Activated T-cell treated with anti-CD3 and anti-CD28 coated beads for 4 hours (primary cell): ENCODE measurements around the gene GRPEL1.

Experiments
- DNase-seq: peaks from one replicate; pipeline ENCODE4 v3.0.0-alpha.2; 2020

GRPEL1 gene

DNA sequence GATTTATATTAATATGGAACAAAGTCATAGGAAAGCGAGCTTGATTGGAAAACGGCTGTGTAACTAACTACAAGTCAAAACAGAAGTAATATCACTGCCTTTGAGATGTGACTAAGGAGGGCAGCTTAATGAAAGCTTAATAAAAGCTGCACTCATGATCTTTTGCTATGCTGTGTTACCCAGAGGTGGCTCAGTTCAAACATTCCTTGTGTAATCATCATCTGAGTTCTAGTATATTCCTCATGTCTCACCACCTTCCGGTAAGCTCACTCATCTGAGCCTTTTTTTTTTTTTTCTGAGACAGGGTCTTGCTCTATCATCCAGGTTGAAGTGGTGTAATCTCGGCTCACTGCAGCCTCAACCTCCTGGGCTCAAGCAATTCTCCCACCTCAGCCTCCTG, 5.0 kb downstream of the GRPEL1 start:
- no peak for DNase-seq

- DNase-seq, result no peak
These were observed 6.0 kb downstream of the GRPEL1 start for GRCh38 chr4:7061815-7062214.

DNA sequence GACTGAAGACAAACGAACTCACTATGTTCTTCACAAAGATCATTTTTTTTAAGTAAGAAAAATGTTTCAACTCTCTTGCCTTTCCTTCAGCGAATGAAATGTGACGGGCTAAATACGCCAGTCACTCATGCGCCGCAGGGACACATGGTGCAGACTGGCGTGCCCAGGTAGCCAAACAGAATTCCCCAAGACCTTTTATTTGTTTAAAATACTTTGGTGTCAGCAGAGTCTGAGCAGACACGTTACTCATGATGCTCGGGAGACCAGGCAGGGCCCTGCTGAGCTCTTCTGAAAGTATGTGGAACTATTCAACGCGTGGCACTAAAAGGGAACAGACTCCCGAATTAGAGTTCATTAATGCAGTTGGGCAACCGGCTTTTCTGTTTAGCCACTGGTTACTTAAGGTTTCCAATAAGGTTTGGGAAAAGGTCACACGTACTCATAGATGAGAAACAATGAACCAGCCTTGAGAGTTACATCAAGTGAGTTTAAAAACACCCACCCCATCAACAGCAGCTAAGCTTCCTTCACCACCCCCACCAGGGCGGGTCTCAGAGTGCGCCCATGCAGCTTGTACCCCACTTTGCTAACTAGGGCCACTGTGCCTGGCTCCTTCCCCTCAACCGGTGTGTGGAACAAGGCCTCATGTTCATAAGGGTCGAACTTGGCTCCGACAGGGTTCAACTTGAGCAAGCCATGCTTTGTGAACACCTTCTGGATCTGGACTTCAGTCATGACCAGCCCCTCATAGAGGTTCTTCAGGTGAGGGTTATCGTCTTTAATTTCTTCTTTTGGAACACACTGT, 7.3 kb downstream of the GRPEL1 start:
- DNase-seq, result no peak

DNA sequence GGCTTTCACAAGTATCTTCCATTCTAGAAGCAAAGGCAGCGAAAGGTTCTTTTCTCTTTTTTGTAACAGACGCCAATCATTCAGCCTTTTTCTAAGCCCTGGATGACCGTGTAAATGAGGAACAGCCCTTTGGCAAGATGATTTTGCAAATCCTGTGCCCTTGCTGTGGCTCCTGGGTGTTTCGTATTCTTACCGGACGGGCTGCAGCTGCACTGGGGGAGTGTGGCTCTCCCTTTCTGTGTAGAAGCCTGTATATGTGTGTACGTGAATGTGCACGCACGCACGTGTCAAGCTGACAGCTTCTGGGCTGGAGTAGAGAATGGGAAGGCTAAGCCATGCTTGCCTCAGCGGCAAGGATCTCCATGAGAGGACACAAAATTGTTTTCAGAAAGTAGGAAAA, 8.2 kb downstream of the GRPEL1 start:
- DNase-seq, result no peak

DNA sequence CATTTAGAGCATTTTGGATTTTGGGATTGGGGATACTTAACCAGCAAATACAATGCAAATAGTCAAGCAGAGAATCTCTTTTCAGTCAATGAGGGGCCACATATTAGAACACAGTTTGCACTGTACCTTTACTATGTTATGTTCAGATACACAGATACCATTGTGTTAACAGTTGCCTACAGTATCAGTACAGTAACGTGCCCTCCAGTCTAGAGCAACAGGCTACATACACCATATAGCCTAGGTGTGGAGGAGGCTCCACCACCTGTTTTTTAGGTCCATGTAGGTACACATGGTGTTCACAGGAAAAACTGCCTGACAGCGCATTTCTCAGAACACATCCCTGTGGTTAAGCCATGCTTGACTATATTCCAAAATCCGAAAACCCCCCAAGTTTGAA, 9.1 kb downstream of the GRPEL1 start:
- DNase-seq, result no peak

- no peak for DNase-seq
These were observed 11.9 kb downstream of the GRPEL1 start for GRCh38 chr4:7055990-7056325.

- no peak for DNase-seq
These were observed 12.5 kb downstream of the GRPEL1 start for GRCh38 chr4:7055111-7055989.

GRCh38 chr4:7054106-7054880, 13.6 kb downstream of the GRPEL1 start:
- DNase-seq, result no peak

GRCh38 chr4:7052923-7053715, 14.7 kb downstream of the GRPEL1 start:
- no peak for DNase-seq

DNA sequence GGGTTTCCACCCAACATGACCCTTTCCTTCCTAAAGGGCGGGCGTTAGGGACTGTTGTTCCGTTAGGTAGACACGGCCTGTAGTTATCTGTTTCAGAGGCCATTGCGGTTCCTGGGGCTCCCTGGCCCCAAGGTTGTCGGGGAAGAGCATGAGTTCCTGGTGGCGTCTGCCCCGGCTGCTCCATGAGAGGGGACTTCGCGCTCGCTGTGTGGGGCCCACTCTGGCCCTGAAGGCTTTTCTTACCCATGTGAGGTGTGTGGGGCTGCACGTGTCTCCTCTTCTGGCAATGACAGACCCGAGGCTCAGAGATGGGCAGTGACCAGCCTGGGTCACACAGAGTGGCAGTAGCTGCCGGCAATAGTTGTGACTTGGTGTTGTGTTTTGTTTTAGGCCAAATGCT, 15.6 kb downstream of the GRPEL1 start:
- no peak for DNase-seq

- no peak for DNase-seq
These were observed 16.0 kb downstream of the GRPEL1 start for GRCh38 chr4:7051905-7052304.

GRCh38 chr4:7051144-7051495, 16.7 kb downstream of the GRPEL1 start:
- no peak for DNase-seq

DNA sequence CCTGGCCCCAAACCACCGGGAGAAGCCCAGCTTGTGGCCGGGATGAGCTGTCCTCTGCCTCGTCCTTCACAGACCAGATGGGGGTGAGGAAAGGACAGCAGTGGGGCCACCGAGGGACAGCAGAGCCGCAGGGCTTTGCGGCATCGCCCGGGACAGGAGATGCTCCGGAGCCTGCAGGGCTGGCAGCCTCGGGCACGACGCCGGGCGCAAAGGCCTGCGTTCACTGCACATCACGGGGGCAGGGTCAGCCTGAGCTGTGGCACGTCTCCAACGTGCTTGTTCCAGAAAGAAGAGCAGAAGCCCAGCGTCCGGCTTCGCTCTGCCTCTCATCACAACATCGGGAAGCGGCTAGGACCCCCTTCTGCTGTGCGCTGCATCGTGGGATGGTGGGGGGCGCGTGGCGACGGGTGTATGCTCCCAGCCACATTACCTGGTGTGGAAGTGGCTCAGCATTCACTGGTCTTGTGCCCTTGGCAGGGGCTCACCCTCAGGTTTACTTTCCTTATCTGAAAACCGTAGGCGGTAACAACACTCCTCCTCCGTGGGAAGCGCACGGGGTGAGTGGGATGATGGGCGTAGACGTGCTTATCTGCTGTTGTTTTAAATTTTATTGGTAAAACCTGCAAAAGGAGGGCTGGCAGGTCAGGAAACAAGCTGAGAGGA, 17.3 kb downstream of the GRPEL1 start:
- DNase-seq, result no peak

GRCh38 chr4:7049739-7050138, 18.1 kb downstream of the GRPEL1 start:
- DNase-seq, result no peak

- DNase-seq, result no peak
These were observed 18.6 kb downstream of the GRPEL1 start for GRCh38 chr4:7049295-7049694.

- DNase-seq, result no peak
These were observed 19.2 kb downstream of the GRPEL1 start for GRCh38 chr4:7048642-7049041.

DNA sequence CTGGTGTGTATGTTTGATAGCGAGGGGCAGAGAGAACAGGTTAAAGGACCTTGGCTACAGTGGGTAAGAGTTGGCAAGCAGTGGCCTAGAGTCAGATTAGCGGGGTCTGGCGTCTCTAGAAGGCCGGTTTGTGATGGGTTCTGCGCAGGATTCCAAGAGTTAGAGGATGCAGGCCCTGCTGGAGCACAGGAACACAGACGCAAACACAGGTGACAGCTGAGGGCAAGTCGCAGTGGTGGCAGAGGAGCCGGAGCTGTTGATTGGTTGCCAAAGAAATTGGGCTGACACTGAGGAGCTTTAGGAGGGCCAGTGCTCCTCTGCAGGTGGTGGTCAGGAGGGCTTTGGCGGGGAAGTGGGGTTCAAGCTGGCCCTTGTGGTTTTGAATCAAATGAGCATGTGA, 20.9 kb downstream of the GRPEL1 start:
- DNase-seq, result no peak

GRCh38 chr4:7045961-7046921, 21.6 kb downstream of the GRPEL1 start:
- no peak for DNase-seq

DNA sequence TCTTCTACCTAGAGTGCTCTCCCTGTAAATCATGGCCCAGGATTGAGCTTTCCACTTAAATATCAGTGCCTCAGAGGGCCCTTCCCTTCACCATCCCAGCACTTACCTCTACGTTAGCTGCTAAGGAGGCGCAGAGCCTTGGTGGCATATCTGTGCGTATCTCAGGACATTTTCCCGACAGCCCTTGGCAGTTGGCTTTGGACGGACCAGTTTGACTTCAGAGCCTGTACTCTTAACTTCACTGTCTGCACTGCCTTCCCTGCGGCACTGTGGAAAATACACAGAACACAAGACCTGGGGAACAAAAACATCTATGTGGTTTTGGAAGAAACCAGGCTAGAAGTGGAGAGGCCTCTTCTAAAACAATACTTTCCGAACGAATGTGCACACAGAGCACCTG, 22.3 kb downstream of the GRPEL1 start:
- DNase-seq, result no peak

- no peak for DNase-seq
These were observed 23.5 kb downstream of the GRPEL1 start for GRCh38 chr4:7044137-7044930.
